ENCODE results near the gene TRIM64C.
"Not testable (repeated sequence)": the region's sequence is repeated elsewhere in the genome, so short reads cannot be mapped to it uniquely, and the experiment has no call there.

Gene TRIM64C

GRCh38 chr11:49059012-49059411 is at the start of gene TRIM64C:
Gene TRIM64C (minus strand): TSS chr11:49059112. CDS start chr11:49059112, 0 bp downstream.
- not testable (repeated sequence) for DNase-seq (ENCODE audit: low read depth in 2 of 2, low spot score in 1 of 2)

GRCh38 chr11:49102356-49102755 is 43.4 kb upstream of the TRIM64C start:
- DNase-seq (ENCODE audit: low read depth in 2 of 2, low spot score in 1 of 2), result not testable (repeated sequence)

- DNase-seq (ENCODE audit: low read depth in 2 of 2, low spot score in 1 of 2), result not testable (repeated sequence)
Measured at GRCh38 chr11:49069897-49070296, 11.0 kb upstream of the TRIM64C start.

GRCh38 chr11:49049821-49050220 is 9.1 kb downstream of the TRIM64C start:
- DNase-seq (ENCODE audit: low read depth in 2 of 2, low spot score in 1 of 2), result not testable (repeated sequence)

- DNase-seq (ENCODE audit: low read depth in 2 of 2, low spot score in 1 of 2), result not testable (repeated sequence)
Measured at GRCh38 chr11:49048229-49048628, 10.7 kb downstream of the TRIM64C start.

GRCh38 chr11:49028523-49028922 is 30.4 kb downstream of the TRIM64C start, which contains the start of gene TRIM49B:
Gene TRIM49B (plus strand): TSS chr11:49028823. CDS start chr11:49031600, 2,777 bp downstream.
- DNase-seq (ENCODE audit: low read depth in 2 of 2, low spot score in 1 of 2), result not testable (repeated sequence)
